Pulmonary artery endothelial cell (primary cell): ENCODE measurements around the gene GRID2. TPM values are rescaled to one million over a fixed set of nuclear protein-coding genes. Genes with fewer than 3 reads are reported as not detected.

Source experiments
- DNase-seq: peaks from one replicate; pipeline ENCODE4 v3.0.0-alpha.2; 2011; ENCODE audit warnings: low read depth, low spot score
- total RNA-seq: library from RNA; depleted of rRNA; stranded (reverse); fragments of >200 nt; gene quantifications from 2 replicates; pipeline ENCODE4 v1.2.3, GENCODE V29; 2014

GRID2 gene
- total RNA-seq, 1 donor from 2014 or later: not detected

- no peak for DNase-seq
These were observed 218.2 kb downstream of the GRID2 start for GRCh38 chr4:92521941-92522340.

GRCh38 chr4:92522356-92522755, 218.6 kb downstream of the GRID2 start:
- DNase-seq: no peak

GRCh38 chr4:92524131-92524530, 220.4 kb downstream of the GRID2 start:
- DNase-seq: no peak

GRCh38 chr4:92528541-92528940, 224.8 kb downstream of the GRID2 start:
- DNase-seq: no peak

- DNase-seq: no peak
These were observed 225.7 kb downstream of the GRID2 start for GRCh38 chr4:92529510-92529909.

- DNase-seq: no peak
These were observed 231.8 kb downstream of the GRID2 start for GRCh38 chr4:92535599-92535998.

- DNase-seq: no peak
These were observed 247.8 kb downstream of the GRID2 start for GRCh38 chr4:92551616-92552015.

GRCh38 chr4:92566269-92566668, 262.5 kb downstream of the GRID2 start:
- no peak for DNase-seq

- DNase-seq: no peak
These were observed 277.1 kb downstream of the GRID2 start for GRCh38 chr4:92580816-92581215.

- DNase-seq: no peak
These were observed 295.3 kb downstream of the GRID2 start for GRCh38 chr4:92599044-92599443.

- DNase-seq: no peak
These were observed 296.9 kb downstream of the GRID2 start for GRCh38 chr4:92600638-92601037.

- no peak for DNase-seq
These were observed 302.5 kb downstream of the GRID2 start for GRCh38 chr4:92606227-92606626.

- no peak for DNase-seq
These were observed 311.3 kb downstream of the GRID2 start for GRCh38 chr4:92615049-92615448.

GRCh38 chr4:92618968-92619367, 315.2 kb downstream of the GRID2 start:
- no peak for DNase-seq

GRCh38 chr4:92629302-92629701, 325.5 kb downstream of the GRID2 start:
- no peak for DNase-seq

GRCh38 chr4:92634882-92635281, 331.1 kb downstream of the GRID2 start:
- DNase-seq: no peak

- no peak for DNase-seq
These were observed 332.5 kb downstream of the GRID2 start for GRCh38 chr4:92636038-92636806.

GRCh38 chr4:92641409-92641808, 337.6 kb downstream of the GRID2 start:
- DNase-seq: no peak

GRCh38 chr4:92646826-92647225, 343.1 kb downstream of the GRID2 start:
- DNase-seq: no peak

- DNase-seq: no peak
These were observed 347.8 kb downstream of the GRID2 start for GRCh38 chr4:92651536-92651935.

GRCh38 chr4:92654084-92654483, 350.3 kb downstream of the GRID2 start:
- no peak for DNase-seq

GRCh38 chr4:92657695-92658094, 353.9 kb downstream of the GRID2 start:
- no peak for DNase-seq

GRCh38 chr4:92658318-92658717, 354.6 kb downstream of the GRID2 start:
- no peak for DNase-seq

GRCh38 chr4:92677805-92678204, 374.0 kb downstream of the GRID2 start:
- no peak for DNase-seq
